IPS DF 6.9 (cell line): ENCODE results near the gene SPATA32.

Source experiments
- DNase-seq: peaks from one replicate; pipeline ENCODE4 v3.0.0-alpha.2; 2013; ENCODE audit warnings: low read depth, low spot score
- H3K27ac ChIP-seq: one replicate; pipeline ENCODE4 v1.5.1; 2013; ENCODE audit warnings: low read length, control low read depth
- H3K27me3 ChIP-seq: 2 replicates; pipeline ENCODE4 v1.6.1; 2013; ENCODE audit warnings: mild to moderate bottlenecking, low read length; ENCODE audit not compliant: control insufficient read depth, insufficient read depth
- H3K36me3 ChIP-seq: 2 replicates; pipeline ENCODE4 v1.6.1; 2013; ENCODE audit warnings: low read length; ENCODE audit not compliant: control insufficient read depth, insufficient read depth
- H3K4me1 ChIP-seq: 2 replicates; pipeline ENCODE4 v1.6.1; 2013; ENCODE audit warnings: low read length; ENCODE audit not compliant: control insufficient read depth, insufficient read depth
- H3K4me3 ChIP-seq: 2 replicates; pipeline ENCODE4 v1.5.1; 2013; ENCODE audit warnings: mild to moderate bottlenecking, low read length
- H3K9me3 ChIP-seq: 2 replicates; pipeline ENCODE4 v1.6.1; 2013; ENCODE audit warnings: low read length, inconsistent platforms; ENCODE audit not compliant: control insufficient read depth, insufficient read depth
- WGBS: extraction: QIAGEN DNeasy Blood & Tissue Kit; methylation state at CpG from one replicate; pipeline ENCODE4 v1.1.7; 2013; ENCODE audit warnings: mixed read lengths, missing lambda C conversion rate; ENCODE audit not compliant: insufficient read length, insufficient coverage; 5-methylcytosine and 5-hydroxymethylcytosine counted together

The SPATA32 gene

GRCh38 chr17:45235416-45236281, 26.2 kb downstream of the SPATA32 start:
- no CpG with 5 or more reads among the region's 20 CpGs for WGBS
- Histone ChIP-seq H3K4me1 (peaks cover 2% of the 10 kb centered on the region), H3K27me3 (no peaks in the 10 kb centered on the region), H3K9me3 (no peaks in the 10 kb centered on the region), H3K4me3 (no peak overlapping the region), H3K36me3 (no peaks in the 10 kb centered on the region), H3K27ac (no peak overlapping the region)
- DNase-seq = peak; percentile 94

- no peak for DNase-seq
Measured at GRCh38 chr17:45234641-45235415, 27.1 kb downstream of the SPATA32 start.

GRCh38 chr17:45233423-45233924, 28.4 kb downstream of the SPATA32 start:
- WGBS = no CpG with 5 or more reads among the region's 8 CpGs
- Histone ChIP-seq H3K27ac (no peak overlapping the region), H3K36me3 (no peaks in the 10 kb centered on the region), H3K4me1 (peaks cover 8% of the 10 kb centered on the region), H3K27me3 (no peaks in the 10 kb centered on the region), H3K9me3 (no peaks in the 10 kb centered on the region), H3K4me3 (no peak overlapping the region)
- DNase-seq = no peak

More at GRCh38 chr17:45234641-45235415, 27.1 kb downstream of the SPATA32 start:
- H3K27me3 ChIP-seq = no peaks in the 10 kb centered on the region
- no CpG with 5 or more reads among the region's 6 CpGs for WGBS
- H3K4me1 ChIP-seq = peaks cover 2% of the 10 kb centered on the region
- H3K9me3 ChIP-seq = no peaks in the 10 kb centered on the region
- H3K36me3 ChIP-seq = no peaks in the 10 kb centered on the region
- no peak overlapping the region for H3K4me3 ChIP-seq
- no peak overlapping the region for H3K27ac ChIP-seq

- peaks cover 10% of the 10 kb centered on the region for H3K4me1 ChIP-seq
- H3K27ac ChIP-seq = no peak overlapping the region
Measured at GRCh38 chr17:45232514-45233422, 29.1 kb downstream of the SPATA32 start.

GRCh38 chr17:45231481-45232116, 30.3 kb downstream of the SPATA32 start:
- no peak overlapping the region for H3K27ac ChIP-seq
- no peak overlapping the region for H3K4me3 ChIP-seq
- H3K4me1 ChIP-seq = peaks cover 10% of the 10 kb centered on the region
- no peaks in the 10 kb centered on the region for H3K36me3 ChIP-seq
- DNase-seq = no peak
- no peaks in the 10 kb centered on the region for H3K27me3 ChIP-seq
- no CpG with 5 or more reads among the region's 19 CpGs for WGBS
- H3K9me3 ChIP-seq = no peaks in the 10 kb centered on the region

More at GRCh38 chr17:45232514-45233422, 29.1 kb downstream of the SPATA32 start:
- Histone ChIP-seq H3K27me3 (no peaks in the 10 kb centered on the region), H3K36me3 (no peaks in the 10 kb centered on the region), H3K4me3 (no peak overlapping the region), H3K9me3 (no peaks in the 10 kb centered on the region)
- DNase-seq = no peak
- no CpG with 5 or more reads among the region's 9 CpGs for WGBS

GRCh38 chr17:45230787-45231480, 31.0 kb downstream of the SPATA32 start:
- Histone ChIP-seq H3K27me3 (no peaks in the 10 kb centered on the region), H3K36me3 (no peaks in the 10 kb centered on the region)
- WGBS = no CpG with 5 or more reads among the region's 12 CpGs

GRCh38 chr17:45230410-45230786, 31.5 kb downstream of the SPATA32 start:
- no CpG with 5 or more reads among the region's 4 CpGs for WGBS
- H3K9me3 ChIP-seq = no peaks in the 10 kb centered on the region
- H3K27me3 ChIP-seq = no peaks in the 10 kb centered on the region
- no peak overlapping the region for H3K4me3 ChIP-seq
- no peaks in the 10 kb centered on the region for H3K36me3 ChIP-seq
- H3K4me1 ChIP-seq = peaks cover 9% of the 10 kb centered on the region
- no peak for DNase-seq
- no peak overlapping the region for H3K27ac ChIP-seq

More at GRCh38 chr17:45230787-45231480, 31.0 kb downstream of the SPATA32 start:
- Histone ChIP-seq H3K27ac (no peak overlapping the region), H3K4me1 (peaks cover 8% of the 10 kb centered on the region), H3K4me3 (no peak overlapping the region), H3K9me3 (no peaks in the 10 kb centered on the region)
- DNase-seq = no peak

- no CpG with 5 or more reads among the region's 16 CpGs for WGBS
- Histone ChIP-seq H3K27ac (no peak overlapping the region), H3K4me1 (peaks cover 9% of the 10 kb centered on the region)
Measured at GRCh38 chr17:45229681-45230409, 32.0 kb downstream of the SPATA32 start.

More at GRCh38 chr17:45229681-45230409, 32.0 kb downstream of the SPATA32 start:
- Histone ChIP-seq H3K27me3 (no peaks in the 10 kb centered on the region), H3K36me3 (no peaks in the 10 kb centered on the region), H3K9me3 (no peaks in the 10 kb centered on the region), H3K4me3 (no peak overlapping the region)
- DNase-seq = no peak
